Mesendoderm (in vitro differentiated cells): Measurements from ENCODE around the gene PLAAT1. TPM values are rescaled to one million over a fixed set of nuclear protein-coding genes. Genes with fewer than 3 reads are reported as not detected.

Experiments
- DNase-seq: peaks from one replicate; pipeline ENCODE4 v3.0.0; 2013
- H2AK5ac ChIP-seq: 2 replicates; pipeline ENCODE4 v1.6.1; 2013; ENCODE audit warnings: low read length, inconsistent platforms
- H2BK120ac ChIP-seq: 2 replicates; pipeline ENCODE4 v1.6.1; 2013; ENCODE audit warnings: low read depth, mild to moderate bottlenecking, low read length, moderate library complexity, mixed read lengths
- H2BK15ac ChIP-seq: replicated peaks from 2 replicates; pipeline ENCODE4 v1.6.1; 2013; ENCODE audit warnings: low read depth, mild to moderate bottlenecking, moderate library complexity
- H2BK5ac ChIP-seq: 2 replicates; pipeline ENCODE4 v1.6.1; 2013; ENCODE audit warnings: low read length, inconsistent platforms
- H3K18ac ChIP-seq: 2 replicates; pipeline ENCODE4 v1.6.1; 2013; ENCODE audit warnings: mild to moderate bottlenecking, low read length, mixed read lengths
- H3K23ac ChIP-seq: one replicate; pipeline ENCODE4 v1.6.1; 2013; ENCODE audit warnings: low read length
- H3K27ac ChIP-seq: 2 replicates; pipeline ENCODE4 v1.5.1; 2013; ENCODE audit warnings: low read depth, mild to moderate bottlenecking, inconsistent platforms, low read length, moderate library complexity
- H3K27me3 ChIP-seq: 2 replicates; pipeline ENCODE4 v1.6.1; 2013; ENCODE audit warnings: low read length, control low read depth, mild to moderate bottlenecking, inconsistent platforms; ENCODE audit not compliant: insufficient read depth, poor library complexity
- H3K36me3 ChIP-seq: 2 replicates; pipeline ENCODE4 v1.6.1; 2013; ENCODE audit warnings: low read length, inconsistent platforms; ENCODE audit not compliant: control insufficient read depth, insufficient read depth
- H3K4ac ChIP-seq: one replicate; pipeline ENCODE4 v1.6.1; 2013; ENCODE audit warnings: low read depth, mild to moderate bottlenecking, low read length, moderate library complexity
- H3K4me1 ChIP-seq: 2 replicates; pipeline ENCODE4 v1.6.1; 2013; ENCODE audit warnings: low read depth, low read length, inconsistent platforms; ENCODE audit not compliant: control insufficient read depth
- H3K4me2 ChIP-seq: 2 replicates; pipeline ENCODE4 v1.6.1; 2013; ENCODE audit warnings: low read length
- H3K4me3 ChIP-seq: 2 replicates; pipeline ENCODE4 v1.5.1; 2013; ENCODE audit warnings: mild to moderate bottlenecking, low read length
- H3K56ac ChIP-seq: one replicate; pipeline ENCODE4 v1.6.1; 2013; ENCODE audit warnings: low read length
- H3K79me1 ChIP-seq: 2 replicates; pipeline ENCODE4 v1.6.1; 2013; ENCODE audit warnings: low read length, inconsistent platforms
- H3K79me2 ChIP-seq: 2 replicates; pipeline ENCODE4 v1.6.1; 2013; ENCODE audit warnings: mild to moderate bottlenecking, low read length; ENCODE audit not compliant: control insufficient read depth, insufficient read depth
- H3K9ac ChIP-seq: 2 replicates; pipeline ENCODE4 v1.6.1; 2013; ENCODE audit warnings: low read length, inconsistent platforms
- H4K5ac ChIP-seq: one replicate; pipeline ENCODE4 v1.6.1; 2013; ENCODE audit warnings: low read length
- H4K8ac ChIP-seq: one replicate; pipeline ENCODE4 v1.6.1; 2013; ENCODE audit warnings: low read depth, mild to moderate bottlenecking, control low read depth, low read length, moderate library complexity
- whole genome bisulfite sequencing: extraction: QIAGEN DNeasy Blood & Tissue Kit; methylation state at CpG from one replicate; pipeline ENCODE4 v1.1.7; 2013; ENCODE audit warnings: low lambda C conversion rate, missing lambda C conversion rate; ENCODE audit not compliant: insufficient coverage; ENCODE audit errors: extremely low coverage; 5-methylcytosine and 5-hydroxymethylcytosine counted together
- polyA plus RNA-seq, 2 experiments: library from polyadenylated mRNA; stranded (reverse); fragments of 200-250 nt; gene quantifications; one replicate each; pipeline ENCODE4 v1.2.3, GENCODE V29; 2013

Gene PLAAT1
- polyA plus RNA-seq (2013, experiment 1 of 2), result 2.6 TPM
- polyA plus RNA-seq (2013, experiment 2 of 2), result 2.8 TPM

DNA sequence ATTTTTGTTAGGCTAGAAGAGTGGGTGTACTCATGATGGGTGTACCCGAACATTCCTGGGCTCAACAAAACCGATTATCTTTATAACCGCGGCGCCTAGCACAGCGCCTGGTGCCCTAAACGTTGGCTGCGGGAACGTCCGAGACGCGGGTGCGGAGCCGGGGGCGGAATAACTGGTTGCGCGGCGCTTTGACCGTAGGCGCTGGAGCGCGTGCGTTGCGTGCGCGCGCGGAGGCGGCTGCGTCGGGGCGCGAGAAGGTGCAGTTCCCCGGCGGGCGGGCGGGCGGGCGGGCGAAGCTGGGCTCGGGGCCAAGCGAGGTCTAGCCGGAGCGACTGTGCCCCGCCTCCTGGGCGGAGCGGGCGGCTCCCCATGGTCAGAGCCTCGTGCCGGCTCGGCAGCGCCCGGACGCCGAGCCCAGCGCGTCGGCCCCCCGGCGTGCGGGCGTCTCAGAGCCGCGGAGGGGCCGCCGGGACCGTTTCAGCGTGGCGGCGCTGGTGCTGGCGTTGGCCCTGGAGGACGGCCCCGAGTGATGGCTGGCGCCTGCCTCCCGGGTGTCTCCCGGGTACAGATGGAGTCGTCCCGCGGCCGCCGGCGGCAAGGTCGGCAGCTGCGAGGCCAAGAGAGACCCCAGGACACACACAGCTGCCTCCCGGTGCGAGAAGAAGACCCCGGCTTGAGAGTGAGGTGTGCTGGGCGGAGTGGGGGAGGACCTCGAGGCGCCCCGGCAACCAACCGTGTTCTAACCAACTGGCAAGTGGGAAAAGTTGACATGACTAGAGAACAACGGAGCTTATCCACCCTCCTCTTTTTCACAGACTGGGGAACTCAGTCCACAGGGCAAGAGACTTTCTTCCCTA is at the start of gene PLAAT1:
PLAAT1 (plus strand) TSS at position 373 of the 857 bp plus-strand sequence. CDS start 14,429 bp downstream, outside the sequence.
- H3K4me3 ChIP-seq, result peak within 1 kb of the TSS; percentile 13
- peak within 1 kb of the TSS; percentile 32 for H3K18ac ChIP-seq
- no peak within 1 kb of the TSS for H2AK5ac ChIP-seq
- H3K23ac ChIP-seq, result no peak within 1 kb of the TSS
- H3K27me3 ChIP-seq, result no peaks in the 10 kb centered on the region
- H3K9ac ChIP-seq, result peak within 1 kb of the TSS; percentile 59
- H3K27ac ChIP-seq, result no peak within 1 kb of the TSS
- no peak within 1 kb of the TSS for H2BK15ac ChIP-seq
- H2BK5ac ChIP-seq, result no peak within 1 kb of the TSS
- DNase-seq, result peak; percentile 78
- peak within 1 kb of the TSS; percentile 60 for H3K4me2 ChIP-seq
- H3K79me1 ChIP-seq, result no peaks in the 10 kb centered on the region
- peak within 1 kb of the TSS; percentile 18 for H3K4ac ChIP-seq
- no CpG with 5 or more reads among the region's 93 CpGs for WGBS
- H2BK120ac ChIP-seq, result no peak within 1 kb of the TSS
- no peaks in the 10 kb centered on the region for H3K79me2 ChIP-seq
- H3K56ac ChIP-seq, result peak within 1 kb of the TSS; percentile 73
- no peaks in the 10 kb centered on the region for H3K4me1 ChIP-seq
- no peaks in the 10 kb centered on the region for H3K36me3 ChIP-seq
- H4K5ac ChIP-seq, result no peak within 1 kb of the TSS
- H4K8ac ChIP-seq, result no peak within 1 kb of the TSS

- DNase-seq, result no peak
- Histone ChIP-seq H3K4me3 (no peak overlapping the region), H2AK5ac (no peak overlapping the region), H3K36me3 (no peaks in the 10 kb centered on the region), H3K79me1 (no peaks in the 10 kb centered on the region), H3K4ac (peak overlapping the region; percentile 36), H2BK5ac (no peak overlapping the region), H3K23ac (no peak overlapping the region), H3K27me3 (no peaks in the 10 kb centered on the region), H3K4me1 (no peaks in the 10 kb centered on the region), H4K8ac (no peak overlapping the region), H4K5ac (no peak overlapping the region), H2BK120ac (no peak overlapping the region), H3K18ac (no peak overlapping the region), H2BK15ac (no peak overlapping the region), H3K27ac (no peak overlapping the region), H3K9ac (no peak overlapping the region), H3K79me2 (no peaks in the 10 kb centered on the region), H3K56ac (no peak overlapping the region), H3K4me2 (no peak overlapping the region)
- no CpG with 5 or more reads among the region's 3 CpGs for WGBS
These were observed 46.7 kb upstream of the PLAAT1 start for GRCh38 chr3:193194371-193194770.

DNA sequence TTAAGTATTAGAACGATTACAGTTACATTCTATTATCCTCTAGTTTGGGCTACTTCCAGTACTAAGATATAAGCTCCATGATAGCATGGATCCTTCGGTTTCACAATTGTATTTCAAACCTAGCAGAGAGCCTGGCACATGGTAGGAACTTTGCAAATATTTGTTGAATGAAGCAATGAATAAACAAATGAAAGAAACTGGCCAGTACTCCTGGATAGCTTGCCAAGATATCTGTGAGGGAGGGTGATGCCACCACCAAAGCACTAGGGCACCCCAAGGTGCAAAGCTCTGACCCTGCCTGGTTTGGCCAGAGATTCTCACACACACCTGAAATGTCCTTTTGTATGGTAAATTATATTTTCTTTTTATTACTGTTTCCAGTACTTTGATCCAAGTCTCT is 44.3 kb upstream of the PLAAT1 start:
- Histone ChIP-seq H3K4me1 (no peaks in the 10 kb centered on the region), H2AK5ac (no peak overlapping the region)
- WGBS, result no CpG with 5 or more reads among the region's 2 CpGs

DNA sequence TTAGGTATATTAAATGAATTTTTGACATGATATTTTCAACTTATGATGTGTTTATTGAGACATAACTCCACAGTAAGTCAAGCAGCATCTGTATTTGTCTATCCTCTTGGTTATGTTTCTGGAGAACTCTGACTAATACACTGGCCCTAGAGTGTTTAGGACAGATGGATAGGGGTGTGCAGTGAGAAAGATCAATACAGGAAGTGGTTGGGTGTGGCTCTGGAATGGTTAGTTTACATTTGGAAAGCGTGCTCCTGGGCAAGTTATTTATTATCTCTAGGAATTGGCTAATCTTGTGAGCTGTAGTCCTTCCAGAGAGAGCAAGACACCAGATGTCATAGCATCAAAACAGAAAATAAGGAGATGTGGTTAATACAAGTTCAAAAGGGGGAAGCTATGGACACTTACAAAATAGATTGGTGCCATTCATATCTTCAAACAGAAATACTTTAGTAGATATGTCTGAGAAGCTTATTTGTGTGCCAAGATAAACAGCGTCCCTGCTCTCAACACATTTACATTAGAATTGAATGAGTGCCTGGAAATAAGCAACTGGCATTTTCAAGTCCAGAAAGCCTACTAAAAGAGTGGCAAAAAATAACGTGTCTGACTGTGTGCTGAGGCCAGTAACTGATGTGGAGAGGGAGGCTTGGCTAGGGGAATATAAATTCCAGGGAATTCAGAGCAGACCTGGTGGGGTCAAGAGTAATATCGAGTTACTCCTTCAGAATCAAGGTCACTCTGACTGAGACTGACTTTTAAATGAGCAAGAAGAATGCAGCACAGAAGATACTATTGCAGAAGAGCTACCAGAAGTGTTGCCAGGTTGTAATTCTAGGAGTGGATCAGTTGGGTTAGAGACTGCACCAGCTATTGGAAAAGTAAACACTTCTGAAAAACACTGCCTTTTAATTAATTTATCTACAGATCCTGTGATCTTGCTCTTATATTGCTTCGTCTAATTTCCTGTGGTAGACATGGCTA is 33.4 kb upstream of the PLAAT1 start:
- no peaks in the 10 kb centered on the region for H3K36me3 ChIP-seq
- no peak overlapping the region for H2AK5ac ChIP-seq
- H3K9ac ChIP-seq, result no peak overlapping the region
- no peaks in the 10 kb centered on the region for H3K79me1 ChIP-seq
- no peak overlapping the region for H4K8ac ChIP-seq
- WGBS, result no CpG with 5 or more reads among the region's 5 CpGs
- H2BK5ac ChIP-seq, result no peak overlapping the region
- H2BK120ac ChIP-seq, result no peak overlapping the region
- H3K56ac ChIP-seq, result no peak overlapping the region
- H3K79me2 ChIP-seq, result no peaks in the 10 kb centered on the region
- H3K4me1 ChIP-seq, result no peaks in the 10 kb centered on the region
- H3K4me3 ChIP-seq, result no peak overlapping the region
- no peak overlapping the region for H3K4ac ChIP-seq
- no peak for DNase-seq
- no peak overlapping the region for H2BK15ac ChIP-seq
- no peak overlapping the region for H4K5ac ChIP-seq
- H3K18ac ChIP-seq, result no peak overlapping the region
- no peaks in the 10 kb centered on the region for H3K27me3 ChIP-seq
- no peak overlapping the region for H3K4me2 ChIP-seq
- H3K23ac ChIP-seq, result no peak overlapping the region
- H3K27ac ChIP-seq, result no peak overlapping the region

More for the DNA sequence above, 44.3 kb upstream of the PLAAT1 start:
- Histone ChIP-seq H3K9ac (no peak overlapping the region), H3K23ac (no peak overlapping the region), H3K18ac (no peak overlapping the region), H2BK15ac (no peak overlapping the region), H3K27me3 (no peaks in the 10 kb centered on the region), H3K4ac (no peak overlapping the region), H3K79me2 (no peaks in the 10 kb centered on the region), H4K8ac (no peak overlapping the region), H2BK5ac (no peak overlapping the region), H3K56ac (no peak overlapping the region), H3K4me3 (no peak overlapping the region), H3K4me2 (no peak overlapping the region), H4K5ac (no peak overlapping the region), H3K79me1 (no peaks in the 10 kb centered on the region), H3K36me3 (no peaks in the 10 kb centered on the region), H3K27ac (no peak overlapping the region), H2BK120ac (no peak overlapping the region)
- DNase-seq, result no peak

DNA sequence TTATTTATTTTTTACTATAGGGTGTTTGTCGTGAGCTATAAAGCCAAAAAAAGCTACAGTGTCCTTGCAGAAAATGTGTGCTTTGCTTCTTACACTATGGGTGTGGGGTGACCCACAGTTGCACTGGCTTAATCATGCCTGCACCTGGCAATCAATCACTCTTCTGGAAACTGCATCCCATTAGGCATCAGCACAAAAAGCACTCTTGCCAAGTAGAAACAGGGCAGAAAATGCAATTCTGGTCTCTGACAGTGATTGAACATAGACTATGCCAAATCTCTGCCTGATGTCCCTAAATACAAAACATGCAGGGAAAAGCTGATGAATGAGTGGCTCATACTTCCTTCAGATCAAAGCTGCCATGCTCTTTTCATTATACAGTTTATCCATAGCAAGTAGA is 30.4 kb upstream of the PLAAT1 start:
- H4K8ac ChIP-seq, result no peak overlapping the region
- H3K18ac ChIP-seq, result no peak overlapping the region
- H3K56ac ChIP-seq, result no peak overlapping the region
- no peak overlapping the region for H3K9ac ChIP-seq
- H3K27ac ChIP-seq, result no peak overlapping the region
- H3K4me1 ChIP-seq, result no peaks in the 10 kb centered on the region
- no peak for DNase-seq
- H3K4me3 ChIP-seq, result no peak overlapping the region
- no peak overlapping the region for H2BK120ac ChIP-seq
- H2BK5ac ChIP-seq, result no peak overlapping the region
- H2BK15ac ChIP-seq, result no peak overlapping the region
- H3K4me2 ChIP-seq, result no peak overlapping the region
- H2AK5ac ChIP-seq, result no peak overlapping the region
- no peak overlapping the region for H3K23ac ChIP-seq
- no peaks in the 10 kb centered on the region for H3K79me2 ChIP-seq
- H4K5ac ChIP-seq, result no peak overlapping the region
- no CpG with 5 or more reads among the region's 1 CpG for WGBS
- H3K27me3 ChIP-seq, result no peaks in the 10 kb centered on the region
- no peaks in the 10 kb centered on the region for H3K79me1 ChIP-seq
- H3K36me3 ChIP-seq, result no peaks in the 10 kb centered on the region
- no peak overlapping the region for H3K4ac ChIP-seq
